A549 (cell line): ENCODE data around the gene ATAT1. TPM values are rescaled to one million over a fixed set of nuclear protein-coding genes. Genes with fewer than 3 reads are reported as not detected.

ENCODE experiments used
- ATAC-seq, 2 experiments: fragments of 200-7000 bp in 1 of 2; fragments of >200 bp in 1 of 2; cut with Nextera tagmentation in 1 of 2; cut with Tn5 transposase in 1 of 2; 3 replicates each; pipeline versions ENCODE4 v1.8.0 to v1.9.1; 2018 to 2020; ENCODE audit warnings: mild to moderate bottlenecking in 1 of 2, moderate library complexity in 1 of 2
- CTCF ChIA-PET: fragments of 300-600 bp; sonication (Branson Sonifier 250); formaldehyde crosslinking; extraction: SDS; loops from one replicate; lab custom pipeline; 2021; ENCODE audit warnings: antibody characterized with exemption, inconsistent platforms; lab: Yijun Ruan, JAX
- POLR2A ChIA-PET: fragments of 350-600 bp; formaldehyde crosslinking; extraction: SDS; loops from one replicate; lab custom pipeline; 2021; ENCODE audit warnings: antibody characterized with exemption, inconsistent platforms; lab: Yijun Ruan, JAX
- DNase-seq, 2 experiments: peaks; one replicate each; pipeline versions ENCODE4 v3.0.0 to v3.0.0-alpha.2; 2011 to 2016; ENCODE audit warnings: low read depth in 1 of 2, low spot score in 1 of 2
- FAIRE-seq: peaks from 2 replicates; lab custom pipeline; 2011; peaks lifted over from hg19 to GRCh38; lab: Jason Lieb, UNC
- H3K27ac ChIP-seq, 2 experiments: fragments of >200 bp; sonication (Bioruptor Twin); formaldehyde crosslinking; 3 replicates each; pipeline ENCODE4 v1.5.1; 2016 to 2017
- H3K4me1 ChIP-seq: fragments of >200 bp; sonication (Bioruptor Twin); formaldehyde crosslinking; 3 replicates; pipeline ENCODE4 v1.6.1; 2016
- H3K4me2 ChIP-seq: fragments of >200 bp; sonication (Bioruptor Twin); formaldehyde crosslinking; 3 replicates; pipeline ENCODE4 v1.6.1; 2016
- H3K4me3 ChIP-seq: fragments of >200 bp; sonication (Bioruptor Twin); formaldehyde crosslinking; 3 replicates; pipeline ENCODE4 v1.5.1; 2016
- H3K9me3 ChIP-seq: fragments of >200 bp; sonication (Bioruptor Twin); formaldehyde crosslinking; 3 replicates; pipeline ENCODE4 v1.6.1; 2016
- BHLHE40 ChIP-seq: IDR thresholded peaks from 2 replicates; pipeline ENCODE4 v1.6.1; 2012; ENCODE audit warnings: low read depth, low read length, inconsistent platforms
- CBX2 ChIP-seq: fragments of 200-600 bp; sonication (generic); IDR thresholded peaks from 2 replicates; pipeline ENCODE4 v1.6.1; 2016; ENCODE audit warnings: low read depth, mild to moderate bottlenecking, borderline replicate concordance
- CBX8 ChIP-seq: fragments of 200-600 bp; sonication (generic); IDR thresholded peaks from 2 replicates; pipeline ENCODE4 v1.6.1; 2016
- CEBPB ChIP-seq, 2 experiments: fragments of >200 bp in 1 of 2; sonication (Bioruptor Twin) in 1 of 2; formaldehyde crosslinking in 1 of 2; IDR thresholded peaks; 2 replicates each; pipeline ENCODE4 v1.6.1; 2012 to 2016
- CTCF ChIP-seq: fragments of >200 bp; sonication (Bioruptor Twin); formaldehyde crosslinking; IDR thresholded peaks from 3 replicates; pipeline ENCODE4 v1.5.1; 2016
- EP300 ChIP-seq, 2 experiments: fragments of >200 bp; sonication (Bioruptor Twin); formaldehyde crosslinking; IDR thresholded peaks; 2 replicates in 1 of 2; 3 replicates in 1 of 2; pipeline ENCODE4 v1.6.1; 2016 to 2017
- ESRRA ChIP-seq: fragments of 150-350 bp; IDR thresholded peaks from 2 replicates; pipeline ENCODE4 v1.6.1; 2014; ENCODE audit warnings: mild to moderate bottlenecking, low read length, borderline replicate concordance
- FOSL2 ChIP-seq, 2 experiments: fragments of 450-650 bp in 1 of 2; fragments of >200 bp in 1 of 2; sonication (Bioruptor Twin) in 1 of 2; formaldehyde crosslinking; IDR thresholded peaks; 2 replicates each; pipeline versions ENCODE4 v1.5.0 to v1.6.1; 2016 to 2020; ENCODE audit warnings: mild to moderate bottlenecking in 1 of 2, moderate library complexity in 1 of 2
- HDAC2 ChIP-seq: fragments of 200-600 bp; sonication (generic); IDR thresholded peaks from 2 replicates; pipeline ENCODE4 v1.6.1; 2016
- HMGXB4 ChIP-seq: fragments of 250-450 bp; sonication (Bioruptor Pico); IDR thresholded peaks from 2 replicates; pipeline ENCODE4 v1.5.0; 2021; ENCODE audit warnings: mild to moderate bottlenecking, moderate library complexity, borderline replicate concordance
- HOXB13 ChIP-seq: fragments of 250-450 bp; sonication (Bioruptor Pico); IDR thresholded peaks from 2 replicates; pipeline ENCODE4 v1.5.0; 2020; ENCODE audit warnings: low read depth, mild to moderate bottlenecking, moderate library complexity
- JUN ChIP-seq, 2 experiments: fragments of >200 bp; sonication (Bioruptor Twin); formaldehyde crosslinking; IDR thresholded peaks; 2 replicates in 1 of 2; 3 replicates in 1 of 2; pipeline ENCODE4 v1.6.1; 2016 to 2017
- KDM1A ChIP-seq: fragments of 200-600 bp; sonication (generic); IDR thresholded peaks from 2 replicates; pipeline ENCODE4 v1.6.1; 2016; ENCODE audit warnings: low read depth, mild to moderate bottlenecking
- MAX ChIP-seq: IDR thresholded peaks from 2 replicates; pipeline ENCODE4 v1.6.1; 2012
- MYC ChIP-seq: IDR thresholded peaks from 2 replicates; pipeline ENCODE4 v1.6.1; 2012; ENCODE audit warnings: mild to moderate bottlenecking, inconsistent platforms, low read length, improper control_type of control experiment, borderline replicate concordance
- NPAS2 ChIP-seq: fragments of 250-450 bp; sonication (Bioruptor Pico); IDR thresholded peaks from 2 replicates; pipeline ENCODE4 v1.8.0; 2022; ENCODE audit warnings: mild to moderate bottlenecking, moderate library complexity, borderline replicate concordance
- NR3C1 ChIP-seq: fragments of >200 bp; sonication (Bioruptor Twin); formaldehyde crosslinking; IDR thresholded peaks from 3 replicates; pipeline ENCODE4 v1.6.1; 2017
- PBX3 ChIP-seq: IDR thresholded peaks from 2 replicates; pipeline ENCODE4 v1.6.1; 2012
- POLR2A ChIP-seq: IDR thresholded peaks from 2 replicates; pipeline ENCODE4 v1.6.1; 2012; ENCODE audit warnings: mild to moderate bottlenecking, low read length
- RARB ChIP-seq: fragments of 250-450 bp; sonication (Bioruptor Pico); IDR thresholded peaks from 2 replicates; pipeline ENCODE4 v1.8.0; 2021; ENCODE audit warnings: mild to moderate bottlenecking, moderate library complexity
- RCOR1 ChIP-seq: fragments of 150-350 bp; IDR thresholded peaks from 2 replicates; pipeline ENCODE4 v1.6.1; 2014; ENCODE audit warnings: antibody characterized with exemption, low read length, low read depth
- RFX5 ChIP-seq: fragments of 450-650 bp; IDR thresholded peaks from 2 replicates; pipeline ENCODE4 v1.7.1; 2014; ENCODE audit warnings: antibody characterized with exemption, mild to moderate bottlenecking, moderate library complexity
- RNF2 ChIP-seq: fragments of 200-600 bp; sonication (generic); IDR thresholded peaks from 2 replicates; pipeline ENCODE4 v1.6.1; 2016; ENCODE audit warnings: low read depth, mild to moderate bottlenecking, antibody characterized with exemption, moderate library complexity, borderline replicate concordance
- SMC3 ChIP-seq: fragments of >200 bp; sonication (Bioruptor Twin); formaldehyde crosslinking; IDR thresholded peaks from 3 replicates; pipeline ENCODE4 v1.6.1; 2018; ENCODE audit warnings: inconsistent platforms
- USF2 ChIP-seq: fragments of 450-650 bp; IDR thresholded peaks from 2 replicates; pipeline ENCODE4 v1.6.1; 2014; ENCODE audit warnings: antibody characterized with exemption
- ZC3H11A ChIP-seq: fragments of 450-650 bp; IDR thresholded peaks from 2 replicates; pipeline ENCODE4 v1.6.1; 2014; ENCODE audit warnings: antibody characterized with exemption, mild to moderate bottlenecking
- WGBS: methylation state at CpG from one replicate; pipeline ENCODE4 v1.1.6; 2017; ENCODE audit errors: missing lambda C conversion rate; 5-methylcytosine and 5-hydroxymethylcytosine counted together
- polyA plus RNA-seq, 4 experiments: library from polyadenylated mRNA; depleted of rRNA in 3 of 4; stranded (reverse); fragments of >200 nt; fragmentation: RNase III in 1 of 4; extraction: RNeasy Plus Mini Kit Qiagen cat#74134 plus additional on column Dnase treatment in 1 of 4; gene quantifications; 2 replicates in 3 of 4; 3 replicates in 1 of 4; pipeline ENCODE4 v1.2.3, GENCODE V29; 2011 to 2017

ATAT1 gene
- polyA plus RNA-seq, 2 of the 4 experiments (the other 2 are of a cell fraction), result 7.4 to 8.6 TPM

- H3K4me3 ChIP-seq, result peak overlapping the region; percentile 84
- peaks cover 62% of the 10 kb centered on the region for H3K4me1 ChIP-seq
- CTCF ChIA-PET, result interaction anchor here (1.0 to 17.1 kb wide), 5 partner anchors 12 to 53 kb away, joined by 3 to 539 read pairs (median 3); partner anchors contain the start of genes MDC1 and TUBB
- WGBS, result 70% methylated on average over 10 of the region's 29 CpGs
- no peak for TF ChIP-seq ESRRA
- no peak for TF ChIP-seq RFX5
- no peak for TF ChIP-seq USF2
- no peak for TF ChIP-seq CTCF
- TF ChIP-seq CEBPB (IDR thresholded peaks at IDR 0.05), result no peak
- TF ChIP-seq PBX3, result no peak
- TF ChIP-seq MYC, result no peak
- TF ChIP-seq SMC3, result no peak
- TF ChIP-seq RNF2, result no peak
- TF ChIP-seq RCOR1, result no peak
- TF ChIP-seq CBX2, result no peak
- TF ChIP-seq HDAC2, result no peak
- no peak for TF ChIP-seq RARB
- no peak for TF ChIP-seq HOXB13
- no peak for FAIRE-seq
- H3K27ac ChIP-seq, result peak overlapping the region; percentile 83 to 99
- DNase-seq, result no peak
- POLR2A ChIA-PET, result interaction anchor here (1.2 kb wide), 1 partner anchor 32 kb away, joined by 3 read pairs; the partner anchor contains the start of gene MDC1
- H3K9me3 ChIP-seq, result no peaks in the 10 kb centered on the region
- ATAC-seq, result no peak
- peak overlapping the region; percentile 79 for H3K4me2 ChIP-seq
These were observed 58.7 kb downstream of the ATAT1 start for GRCh38 chr6:30685157-30686008.

- H3K4me1 ChIP-seq, result peaks cover 64% of the 10 kb centered on the region
These were observed 59.6 kb downstream of the ATAT1 start, which contains the start of gene PPP1R18 for GRCh38 chr6:30686009-30686907. Gene PPP1R18, minus strand, starts transcription at chr6:30686645. Its CDS starts 627 bp downstream, at chr6:30686018.

More at GRCh38 chr6:30686009-30686907, 59.6 kb downstream of the ATAT1 start, which contains the start of gene PPP1R18:
- no peaks in the 10 kb centered on the region for H3K9me3 ChIP-seq
- 6% methylated on average over 23 of the region's 41 CpGs for WGBS
- no peak for FAIRE-seq
- H3K27ac ChIP-seq, result peak within 1 kb of the TSS; percentile 83 to 99
- ChIA-PET POLR2A (no interaction called here), CTCF (interaction anchor here (1.0 to 17.1 kb wide), 5 partner anchors 12 to 52 kb away, joined by 3 to 539 read pairs (median 3); partner anchors contain the start of genes MDC1 and TUBB)
- peak; percentile 18 to 62; a peak in 5 of 6 replicates for ATAC-seq
- peak in 1 of 2 experiments; percentile 34 for DNase-seq
- H3K4me3 ChIP-seq, result peak within 1 kb of the TSS; percentile 84
- TF ChIP-seq FOSL2 (IDR thresholded peaks at IDR 0.05), result no peak
- TF ChIP-seq FOSL2 (CRISPR knock-in tag; IDR thresholded peaks at IDR 0.05), result no peak
- TF ChIP-seq NR3C1, result no peak
- no peak for TF ChIP-seq ZC3H11A
- no peak for TF ChIP-seq RNF2
- TF ChIP-seq HMGXB4 (CRISPR knock-in tag), result no peak
- no peak for TF ChIP-seq POLR2A
- no peak for TF ChIP-seq HDAC2
- no peak for TF ChIP-seq BHLHE40
- no peak for TF ChIP-seq JUN (IDR thresholded peaks at IDR 0.05)
- TF ChIP-seq CBX8, result no peak
- no peak for TF ChIP-seq EP300 (IDR thresholded peaks at IDR 0.05)
- no peak for TF ChIP-seq KDM1A
- TF ChIP-seq MAX, result no peak
- TF ChIP-seq NPAS2, result no peak
- H3K4me2 ChIP-seq, result peak within 1 kb of the TSS; percentile 79
